UCSD-AML1 (cell line): Measurements from ENCODE around the gene USP53.
A peak's percentile ranks its signal among the peaks of the same experiment; 100 is the strongest.
"Not testable (repeated sequence)": the region's sequence is repeated elsewhere in the genome, so short reads cannot be mapped to it uniquely, and the experiment has no call there.

Experiments used
- DNase-seq: peaks from one replicate; lab custom pipeline; 2025; ENCODE audit not compliant: unreplicated experiment; lab: John Stamatoyannopoulos, UW

USP53 gene

GRCh38 chr4:119227690-119228089 is 15.2 kb downstream of the USP53 start:
- no peak for DNase-seq

GRCh38 chr4:119228406-119228805 is 15.9 kb downstream of the USP53 start:
- DNase-seq, result no peak

- DNase-seq, result no peak
Measured at GRCh38 chr4:119229908-119230687, 17.6 kb downstream of the USP53 start.

GRCh38 chr4:119231491-119231890 is 19.0 kb downstream of the USP53 start:
- DNase-seq, result no peak

- DNase-seq, result no peak
Measured at GRCh38 chr4:119232286-119232685, 19.8 kb downstream of the USP53 start.

GRCh38 chr4:119233191-119233590 is 20.7 kb downstream of the USP53 start:
- no peak for DNase-seq

- peak; percentile 17 for DNase-seq
Measured at GRCh38 chr4:119233750-119234149, 21.2 kb downstream of the USP53 start.

GRCh38 chr4:119237201-119237600 is 24.7 kb downstream of the USP53 start:
- DNase-seq, result no peak

GRCh38 chr4:119237642-119238041 is 25.1 kb downstream of the USP53 start:
- DNase-seq, result no peak

GRCh38 chr4:119238068-119238722 is 25.7 kb downstream of the USP53 start:
- no peak for DNase-seq

- DNase-seq, result no peak
Measured at GRCh38 chr4:119240128-119240527, 27.6 kb downstream of the USP53 start.

- no peak for DNase-seq
Measured at GRCh38 chr4:119240568-119240967, 28.1 kb downstream of the USP53 start.

- DNase-seq, result no peak
Measured at GRCh38 chr4:119242417-119242816, 29.9 kb downstream of the USP53 start.

GRCh38 chr4:119243868-119244267 is 31.4 kb downstream of the USP53 start:
- DNase-seq, result no peak

GRCh38 chr4:119244344-119244743 is 31.8 kb downstream of the USP53 start:
- no peak for DNase-seq

- peak; percentile 8 for DNase-seq
Measured at GRCh38 chr4:119244832-119245231, 32.3 kb downstream of the USP53 start.

- DNase-seq, result no peak
Measured at GRCh38 chr4:119246177-119246733, 33.7 kb downstream of the USP53 start.

- not testable (repeated sequence) for DNase-seq
Measured at GRCh38 chr4:119251037-119251436, 38.5 kb downstream of the USP53 start.

GRCh38 chr4:119255223-119255622 is 42.7 kb downstream of the USP53 start:
- not testable (repeated sequence) for DNase-seq

- no peak for DNase-seq
Measured at GRCh38 chr4:119260528-119260927, 48.0 kb downstream of the USP53 start.

GRCh38 chr4:119261986-119262385 is 49.5 kb downstream of the USP53 start:
- no peak for DNase-seq

GRCh38 chr4:119264743-119265142 is 52.2 kb downstream of the USP53 start:
- no peak for DNase-seq
